ENCODE results near the gene EGLN1.
"Not testable (repeated sequence)": the region's sequence is repeated elsewhere in the genome, so short reads cannot be mapped to it uniquely, and the experiment has no call there.

The EGLN1 gene

GRCh38 chr1:231421971-231422797 lies at the start of gene EGLN1:
TSS of gene EGLN1 (minus strand) at chr1:231422287. CDS start at chr1:231421888, 399 bp downstream.
- peak; percentile 90 for DNase-seq

DNA sequence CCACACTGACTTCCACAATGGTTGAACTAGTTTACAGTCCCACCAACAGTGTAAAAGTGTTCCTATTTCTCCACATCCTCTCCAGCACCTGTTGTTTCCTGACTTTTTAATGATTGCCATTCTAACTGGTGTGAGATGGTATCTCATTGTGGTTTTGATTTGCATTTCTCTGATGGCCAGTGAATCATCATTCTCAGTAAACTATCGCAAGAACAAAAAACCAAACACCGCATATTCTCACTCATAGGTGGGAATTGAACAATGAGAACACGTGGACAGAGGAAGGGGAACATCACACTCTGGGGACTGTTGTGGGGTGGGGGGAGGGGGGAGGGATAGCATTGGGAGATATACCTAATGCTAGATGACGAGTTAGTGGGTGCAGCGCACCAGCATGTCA lies 49.4 kb upstream of the EGLN1 start:
- not testable (repeated sequence) for DNase-seq

DNA sequence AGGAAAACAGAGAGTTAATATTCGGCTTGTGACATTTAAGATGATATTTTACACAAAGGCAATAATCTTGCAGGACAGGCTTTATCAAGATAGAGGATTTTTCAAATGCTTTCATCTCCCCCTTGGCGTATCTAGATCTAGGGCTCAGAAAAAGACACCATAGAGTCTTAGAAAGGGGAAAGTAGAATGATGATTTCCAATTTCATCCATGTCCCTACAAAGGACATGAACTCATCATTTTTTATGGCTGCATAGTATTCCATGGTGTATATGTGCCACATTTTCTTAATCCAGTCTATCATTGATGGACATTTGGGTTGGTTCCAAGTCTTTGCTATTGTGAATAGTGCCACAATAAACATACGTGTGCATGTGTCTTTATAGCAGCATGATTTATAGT lies 48.9 kb upstream of the EGLN1 start:
- DNase-seq, result not testable (repeated sequence)

- no peak for DNase-seq
Measured at GRCh38 chr1:231467986-231468385, 45.9 kb upstream of the EGLN1 start.

- no peak for DNase-seq
Measured at GRCh38 chr1:231465051-231465450, 43.0 kb upstream of the EGLN1 start.

- no peak for DNase-seq
Measured at GRCh38 chr1:231463541-231463940, 41.5 kb upstream of the EGLN1 start.

DNA sequence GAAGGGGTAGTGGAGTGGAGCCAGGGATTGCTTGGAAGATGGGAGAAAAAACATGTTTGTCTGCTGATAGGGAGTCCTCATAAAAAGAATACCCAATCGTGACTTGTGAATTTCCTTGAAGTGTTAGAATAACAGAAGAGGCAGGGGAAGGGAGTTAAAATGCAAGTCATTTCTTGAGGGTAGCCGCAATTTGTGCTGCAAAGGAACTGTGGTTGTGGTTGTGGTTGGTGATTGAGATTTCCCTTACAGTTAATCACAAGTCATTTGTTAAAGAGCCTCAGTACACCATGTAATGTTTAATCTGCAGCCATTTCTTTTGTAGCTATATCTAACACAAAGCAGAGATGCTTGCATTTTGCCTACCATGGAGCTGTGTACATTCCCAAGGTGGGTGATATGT lies 38.5 kb upstream of the EGLN1 start:
- peak; percentile 23 for DNase-seq

DNA sequence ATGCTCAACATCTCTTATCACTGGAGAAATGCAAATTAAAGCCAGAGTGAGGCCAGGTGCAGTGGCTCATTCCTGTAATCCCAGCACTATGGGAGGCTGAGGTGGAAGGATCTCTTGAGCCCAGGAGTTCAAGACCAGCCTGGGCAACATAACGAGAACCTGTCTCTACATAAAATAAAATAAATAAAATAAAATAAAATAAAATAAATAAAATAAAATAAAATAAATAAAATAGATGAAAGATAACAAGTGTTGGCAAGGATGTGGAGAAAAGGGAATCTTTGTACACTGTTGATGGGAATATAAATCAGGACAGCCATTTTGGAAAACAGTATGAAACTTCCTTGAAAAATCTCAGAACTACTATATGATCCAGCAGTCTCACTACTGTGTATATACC lies 37.4 kb upstream of the EGLN1 start:
- DNase-seq, result not testable (repeated sequence)

GRCh38 chr1:231457956-231458355 lies 35.9 kb upstream of the EGLN1 start:
- DNase-seq, result not testable (repeated sequence)

GRCh38 chr1:231454133-231454532 lies 32.0 kb upstream of the EGLN1 start:
- DNase-seq, result not testable (repeated sequence)

DNA sequence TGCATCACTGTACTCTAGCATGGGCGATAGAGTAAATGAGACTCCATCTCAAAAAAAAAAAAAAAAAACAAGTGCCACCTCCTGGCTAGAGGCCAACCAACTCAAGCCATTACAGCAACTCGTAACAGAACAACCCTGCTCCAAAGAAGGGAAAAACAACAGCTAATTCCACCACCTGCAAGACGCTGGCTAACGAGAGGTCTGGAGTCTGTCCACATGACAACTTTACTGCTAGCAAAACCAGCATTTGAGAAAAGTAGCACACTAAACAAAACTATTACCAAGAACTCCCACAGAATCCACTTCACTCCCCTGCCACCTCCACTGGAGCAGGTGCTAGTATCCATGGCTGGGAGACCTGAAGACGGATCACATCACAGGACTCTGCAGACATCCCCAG lies 24.1 kb upstream of the EGLN1 start:
- DNase-seq, result no peak

DNA sequence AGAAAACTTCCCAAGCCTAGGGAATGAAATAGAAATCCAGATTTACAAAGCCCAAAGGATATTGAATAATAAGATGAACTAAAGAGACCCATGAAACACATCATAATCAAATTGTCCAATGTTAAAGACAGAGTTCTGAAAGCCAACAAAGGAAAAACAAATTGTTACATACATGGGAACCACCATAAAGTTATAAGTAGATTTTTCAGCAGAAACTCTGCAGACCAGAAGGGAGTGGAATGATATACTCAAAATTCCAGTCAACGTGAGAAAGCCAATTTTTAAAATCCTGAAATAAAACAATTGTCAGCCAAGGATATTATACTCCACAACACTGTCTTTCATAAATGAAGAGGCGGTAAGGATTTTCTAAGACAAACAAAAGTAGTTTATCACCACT lies 22.0 kb upstream of the EGLN1 start:
- DNase-seq, result no peak

DNA sequence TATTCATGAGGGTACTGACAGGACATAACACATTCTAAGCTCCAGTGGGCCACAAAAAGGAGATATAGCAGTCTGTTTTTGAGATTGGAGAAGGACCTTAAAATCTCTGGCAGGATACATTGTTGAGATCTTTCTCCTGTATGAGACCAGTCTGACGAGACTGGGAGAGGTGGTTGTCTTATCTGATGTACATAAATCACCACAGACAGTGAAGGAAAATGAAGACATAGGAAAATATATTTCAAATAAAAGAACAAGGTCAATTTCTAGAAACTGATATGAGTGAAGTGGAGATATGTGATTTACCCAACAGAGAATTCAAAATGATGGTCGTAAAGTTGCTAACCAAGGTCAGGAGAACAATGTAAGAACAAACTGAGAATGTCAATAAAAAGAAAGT lies 21.3 kb upstream of the EGLN1 start:
- DNase-seq, result no peak

- no peak for DNase-seq
Measured at GRCh38 chr1:231442735-231443134, 20.6 kb upstream of the EGLN1 start.

DNA sequence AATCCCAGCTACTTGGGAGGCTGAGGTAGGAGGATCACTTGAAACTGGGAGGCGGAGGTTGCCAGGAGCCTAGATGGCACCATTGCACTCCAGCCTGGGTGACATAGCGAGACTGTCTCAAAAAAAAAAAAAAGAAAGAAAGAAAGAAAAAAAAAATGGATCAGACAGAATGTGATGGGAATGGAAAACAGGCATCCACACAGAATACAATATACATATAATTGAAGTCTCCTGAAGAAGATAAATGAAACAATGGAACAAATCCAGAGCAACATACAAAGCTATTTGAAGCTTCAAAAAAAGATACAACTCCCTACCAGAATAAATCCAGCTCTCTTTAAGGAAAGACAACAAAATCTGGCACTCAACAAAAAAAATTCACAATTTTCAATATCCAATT lies 10.9 kb upstream of the EGLN1 start:
- DNase-seq, result no peak

- DNase-seq, result no peak
Measured at GRCh38 chr1:231431665-231432415, 9.8 kb upstream of the EGLN1 start.

GRCh38 chr1:231430678-231431352 lies 8.7 kb upstream of the EGLN1 start:
- not testable (repeated sequence) for DNase-seq

DNA sequence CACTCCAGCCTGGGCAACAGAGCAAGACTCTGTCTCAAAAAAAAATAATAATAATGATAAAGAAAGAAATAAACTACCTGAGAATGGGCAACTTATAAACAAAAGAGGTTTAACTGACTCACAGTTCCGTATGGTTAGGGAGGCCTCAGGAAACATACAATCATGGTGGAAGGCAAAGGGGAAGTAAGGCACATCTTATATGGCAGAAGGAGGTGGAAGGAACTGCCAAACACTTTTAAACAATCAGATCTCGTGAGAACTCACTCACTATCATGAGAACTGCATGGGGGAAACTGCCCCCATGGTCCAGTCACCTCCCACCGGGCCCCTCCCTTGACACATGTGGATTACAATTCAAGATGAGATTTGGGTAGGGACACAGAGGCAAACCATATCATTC lies 6.3 kb upstream of the EGLN1 start:
- DNase-seq, result no peak

GRCh38 chr1:231424950-231425805 lies 3.1 kb upstream of the EGLN1 start:
- no peak for DNase-seq

DNA sequence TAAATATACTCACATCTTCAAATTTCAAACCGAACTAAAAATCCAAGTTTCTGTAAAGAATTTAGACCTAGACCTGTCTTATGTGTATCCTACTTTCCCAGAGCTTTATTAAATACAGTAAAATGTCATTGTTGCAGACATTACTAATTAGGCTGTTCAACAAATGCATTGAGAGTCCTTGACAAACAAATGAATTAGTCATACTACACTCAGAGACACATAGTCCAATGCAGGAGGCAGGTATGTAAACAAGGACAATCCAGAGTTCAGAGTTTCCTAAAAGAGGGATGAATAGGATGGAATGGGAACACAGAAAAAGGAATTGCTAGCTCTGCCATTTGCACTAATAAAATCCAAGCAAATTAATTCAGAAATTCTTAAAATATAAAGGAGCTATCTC lies 1.6 kb upstream of the EGLN1 start:
- no peak for DNase-seq

DNA sequence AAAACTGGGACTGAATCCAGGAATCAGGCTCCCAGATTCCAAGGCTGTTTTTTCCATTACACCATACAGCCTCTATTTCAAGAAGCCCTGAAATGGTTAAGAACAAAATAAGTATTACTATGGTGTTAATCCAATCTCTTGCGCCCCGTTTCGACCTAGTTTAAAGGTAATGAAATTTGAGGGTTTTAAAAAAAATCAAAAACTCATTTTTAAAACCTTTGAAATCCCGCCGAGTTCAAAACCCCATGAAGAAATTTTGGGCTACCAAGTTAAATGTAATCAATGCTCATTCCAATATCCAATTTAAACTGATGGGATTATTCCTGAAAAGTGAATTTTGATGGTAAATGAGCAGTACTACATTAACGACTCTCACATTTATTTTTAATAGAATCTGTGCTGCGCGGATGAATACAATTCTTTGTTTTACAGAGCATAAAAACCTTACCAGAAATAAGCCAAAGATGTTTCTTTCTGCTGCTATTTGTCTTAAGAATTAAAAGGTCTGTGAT lies 767 bp upstream of the EGLN1 start:
- no peak for DNase-seq

GRCh38 chr1:231421546-231421970 lies 529 bp downstream of the EGLN1 start:
- peak; percentile 56 for DNase-seq

Data from CD4-positive, alpha-beta T cell treated with Interleukin-17A for 4 hours (primary cell).